NT2/D1 (cell line): ENCODE data around the gene AIP.
A peak's percentile ranks its signal among the peaks of the same experiment; 100 is the strongest.

Experiments used
- DNase-seq: peaks from one replicate; pipeline ENCODE4 v3.0.0-alpha.2; 2011; ENCODE audit warnings: low read depth, low spot score
- H3K27me3 ChIP-seq: 2 replicates; pipeline ENCODE4 v1.6.0; 2011; ENCODE audit warnings: mild to moderate bottlenecking; ENCODE audit not compliant: insufficient read length, insufficient read depth
- H3K36me3 ChIP-seq: 2 replicates; pipeline ENCODE4 v1.6.1; 2011; ENCODE audit warnings: mild to moderate bottlenecking, low read length, mixed read lengths; ENCODE audit not compliant: insufficient read depth, insufficient read length
- H3K4me1 ChIP-seq: 2 replicates; pipeline ENCODE4 v1.5.1; 2011; ENCODE audit not compliant: insufficient read depth, insufficient read length
- H3K4me3 ChIP-seq: 2 replicates; pipeline ENCODE4 v1.5.1; 2011; ENCODE audit warnings: low read depth; ENCODE audit not compliant: insufficient read length
- H3K9ac ChIP-seq: 2 replicates; pipeline ENCODE4 v1.6.0; 2011; ENCODE audit warnings: low read depth; ENCODE audit not compliant: insufficient read length
- H3K9me3 ChIP-seq: 2 replicates; pipeline ENCODE4 v1.5.1; 2011; ENCODE audit warnings: mild to moderate bottlenecking, low read length; ENCODE audit not compliant: insufficient read depth
- SUZ12 ChIP-seq: IDR thresholded peaks from 2 replicates; pipeline ENCODE4 v1.6.1; 2011; ENCODE audit not compliant: insufficient read length, insufficient read depth; ENCODE audit errors: extremely low read depth
- YY1 ChIP-seq: IDR thresholded peaks from 2 replicates; pipeline ENCODE4 v1.6.1; 2011; ENCODE audit not compliant: insufficient read length, insufficient read depth
- ZNF274 ChIP-seq: IDR thresholded peaks from 2 replicates; pipeline ENCODE4 v1.6.1; 2011; ENCODE audit warnings: mild to moderate bottlenecking, low read depth, low read length

AIP gene

GRCh38 chr11:67489885-67490726 is 7.3 kb downstream of the AIP start:
- H3K9ac ChIP-seq, result peak overlapping the region; percentile 43
- no peak for DNase-seq
- TF ChIP-seq SUZ12 (no peak), YY1 (no peak), ZNF274 (no peak)
- H3K36me3 ChIP-seq, result peaks cover 81% of the 10 kb centered on the region
- H3K4me3 ChIP-seq, result no peak overlapping the region
- no peaks in the 10 kb centered on the region for H3K9me3 ChIP-seq
- H3K4me1 ChIP-seq, result peaks cover 11% of the 10 kb centered on the region
- H3K27me3 ChIP-seq, result no peaks in the 10 kb centered on the region

GRCh38 chr11:67490727-67491065 is 7.9 kb downstream of the AIP start:
- H3K4me1 ChIP-seq, result peaks cover 16% of the 10 kb centered on the region
- DNase-seq, result no peak
- H3K36me3 ChIP-seq, result peaks cover 87% of the 10 kb centered on the region
- H3K4me3 ChIP-seq, result no peak overlapping the region
- no peaks in the 10 kb centered on the region for H3K27me3 ChIP-seq
- TF ChIP-seq SUZ12 (no peak), YY1 (no peak), ZNF274 (no peak)
- H3K9ac ChIP-seq, result no peak overlapping the region
- H3K9me3 ChIP-seq, result no peaks in the 10 kb centered on the region

DNA sequence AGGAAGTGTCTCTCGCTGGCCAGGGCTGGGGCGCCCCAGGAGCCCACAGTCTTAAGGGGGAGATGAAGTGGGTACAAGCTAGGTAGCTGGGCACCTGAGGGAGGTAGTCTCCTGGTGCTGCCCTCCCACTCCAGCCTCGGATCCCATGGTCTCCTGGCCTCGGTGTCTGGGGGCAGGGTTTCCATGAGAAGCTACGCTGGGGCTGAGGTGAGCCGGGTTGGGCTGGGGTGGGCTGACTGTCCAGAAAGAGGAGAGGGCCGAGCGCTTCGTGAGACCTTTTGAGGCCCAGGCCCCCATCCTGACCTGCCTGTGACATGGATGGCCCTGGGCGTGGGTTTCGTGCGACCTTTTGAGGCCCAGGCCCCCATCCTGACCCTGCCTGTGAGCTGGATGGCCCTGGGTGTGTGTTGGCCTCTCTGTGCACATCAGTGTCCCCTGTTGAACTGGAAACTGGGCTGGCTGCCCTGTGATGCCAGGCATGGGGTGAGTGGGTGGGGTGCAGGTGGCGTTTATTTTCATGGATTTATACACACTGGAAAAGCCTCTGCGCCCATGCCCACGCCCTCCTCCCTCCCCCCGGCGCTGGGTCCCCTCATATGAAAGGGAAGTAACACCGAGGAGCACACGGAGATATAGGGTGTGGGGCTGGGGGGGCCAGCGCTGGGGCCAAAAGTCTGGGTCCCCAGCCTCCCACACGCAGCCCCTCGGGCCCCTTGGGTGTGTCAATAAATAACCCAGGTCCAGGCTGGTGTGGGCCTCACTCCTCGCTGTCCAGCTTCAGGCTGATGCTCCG is 8.6 kb downstream of the AIP start:
- Histone ChIP-seq H3K9ac (peak overlapping the region; percentile 18), H3K4me3 (no peak overlapping the region), H3K4me1 (peaks cover 16% of the 10 kb centered on the region), H3K36me3 (peaks cover 93% of the 10 kb centered on the region), H3K9me3 (no peaks in the 10 kb centered on the region), H3K27me3 (no peaks in the 10 kb centered on the region)
- no peak for DNase-seq
- TF ChIP-seq SUZ12 (no peak), YY1 (no peak), ZNF274 (no peak)

- TF ChIP-seq YY1 (no peak), ZNF274 (no peak), SUZ12 (no peak)
- Histone ChIP-seq H3K9ac (no peak overlapping the region), H3K36me3 (peaks cover 94% of the 10 kb centered on the region), H3K27me3 (no peaks in the 10 kb centered on the region), H3K9me3 (no peaks in the 10 kb centered on the region), H3K4me3 (no peak overlapping the region), H3K4me1 (peaks cover 16% of the 10 kb centered on the region)
- no peak for DNase-seq
Measured at GRCh38 chr11:67492069-67492727, 9.4 kb downstream of the AIP start.

GRCh38 chr11:67492801-67493547 is 10.1 kb downstream of the AIP start:
- Histone ChIP-seq H3K36me3 (peaks cover 95% of the 10 kb centered on the region), H3K9ac (no peak overlapping the region), H3K9me3 (no peaks in the 10 kb centered on the region), H3K27me3 (no peaks in the 10 kb centered on the region), H3K4me3 (no peak overlapping the region), H3K4me1 (peaks cover 23% of the 10 kb centered on the region)
- TF ChIP-seq SUZ12, result no peak
- no peak for TF ChIP-seq ZNF274
- TF ChIP-seq YY1, result no peak
- no peak for DNase-seq

DNA sequence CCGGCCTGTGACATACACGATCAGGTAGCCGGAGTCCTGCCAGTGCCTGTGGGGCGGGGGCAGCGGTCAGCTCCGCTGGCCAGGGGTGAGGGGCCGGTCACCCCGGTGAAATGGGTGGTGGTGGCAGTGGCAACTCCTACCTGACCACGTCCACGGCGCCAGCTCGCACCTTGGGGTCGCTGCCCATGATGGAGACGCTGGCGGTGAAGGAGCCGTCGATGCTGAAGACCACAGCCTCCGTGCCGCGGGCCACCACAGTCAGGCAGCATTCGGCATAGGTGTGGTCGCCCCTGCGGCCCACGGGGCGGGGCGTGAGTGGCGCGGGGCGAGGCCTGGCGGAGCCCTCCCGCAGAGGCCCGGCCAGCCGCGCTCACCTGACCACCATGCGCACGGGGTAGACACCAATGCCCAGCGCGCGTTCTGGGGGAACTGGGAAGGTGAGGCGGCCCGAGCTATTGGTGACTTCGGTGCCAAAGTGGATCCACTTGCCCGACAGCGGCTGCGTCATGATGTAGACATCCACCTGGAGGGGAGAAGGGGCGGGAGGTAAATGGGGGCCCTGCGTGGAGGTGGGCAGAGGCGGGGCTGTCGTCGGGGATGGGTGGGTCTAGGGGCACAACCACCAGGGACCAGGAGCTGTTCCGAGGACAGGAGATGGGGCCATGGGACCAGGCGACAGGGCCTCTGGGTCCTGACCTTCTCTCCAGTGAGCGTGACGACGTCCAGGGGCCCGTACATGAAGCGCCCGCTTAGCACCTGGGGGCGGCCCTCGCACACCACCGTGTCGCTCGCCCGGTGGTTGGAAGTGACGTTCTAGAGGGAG is 10.9 kb downstream of the AIP start:
- Histone ChIP-seq H3K36me3 (peaks cover 98% of the 10 kb centered on the region), H3K9me3 (no peaks in the 10 kb centered on the region), H3K4me1 (peaks cover 25% of the 10 kb centered on the region), H3K4me3 (no peak overlapping the region), H3K27me3 (no peaks in the 10 kb centered on the region), H3K9ac (no peak overlapping the region)
- DNase-seq, result no peak
- TF ChIP-seq YY1 (no peak), ZNF274 (no peak), SUZ12 (no peak)
